Measurements from ENCODE around the gene TDRD12. TPM values are rescaled to one million over a fixed set of nuclear protein-coding genes. Genes with fewer than 3 reads are reported as not detected.

The TDRD12 gene
- total and polyA plus RNA-seq, 2 of the 13 experiments (the other 11 are each of a cell fraction or from before 2014, with no cell fraction given) = 0.03 to 0.40 TPM

GRCh38 chr19:32691291-32691951 is 28.1 kb upstream of the TDRD12 start, which contains the start of gene NUDT19 (continued):
- TF ChIP-seq, protein P1, sequence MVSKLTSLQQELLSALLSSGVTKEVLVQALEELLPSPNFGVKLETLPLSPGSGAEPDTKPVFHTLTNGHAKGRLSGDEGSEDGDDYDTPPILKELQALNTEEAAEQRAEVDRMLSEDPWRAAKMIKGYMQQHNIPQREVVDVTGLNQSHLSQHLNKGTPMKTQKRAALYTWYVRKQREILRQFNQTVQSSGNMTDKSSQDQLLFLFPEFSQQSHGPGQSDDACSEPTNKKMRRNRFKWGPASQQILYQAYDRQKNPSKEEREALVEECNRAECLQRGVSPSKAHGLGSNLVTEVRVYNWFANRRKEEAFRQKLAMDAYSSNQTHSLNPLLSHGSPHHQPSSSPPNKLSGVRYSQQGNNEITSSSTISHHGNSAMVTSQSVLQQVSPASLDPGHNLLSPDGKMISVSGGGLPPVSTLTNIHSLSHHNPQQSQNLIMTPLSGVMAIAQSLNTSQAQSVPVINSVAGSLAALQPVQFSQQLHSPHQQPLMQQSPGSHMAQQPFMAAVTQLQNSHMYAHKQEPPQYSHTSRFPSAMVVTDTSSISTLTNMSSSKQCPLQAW (CRISPR knock-in tag; IDR thresholded peaks at IDR 0.05) = no peak
- TF ChIP-seq NFIC (IDR thresholded peaks at IDR 0.05; ENCODE audit: low read length) (no peak), MAFG (CRISPR knock-in tag; IDR thresholded peaks at IDR 0.05) (no peak), XRCC5 (optimal IDR thresholded peaks at IDR 0.05; ENCODE audit: low read length) (peak; percentile 20), ZNF530 (CRISPR knock-in tag; IDR thresholded peaks at IDR 0.05; ENCODE audit: low read depth) (no peak), LCORL (IDR thresholded peaks at IDR 0.05) (no peak), LCORL (CRISPR knock-in tag; IDR thresholded peaks at IDR 0.05) (peak; percentile 45; the same call in 1 of the 2 replicates), ERF (CRISPR knock-in tag; IDR thresholded peaks at IDR 0.05) (no peak), ZNF639 (CRISPR knock-in tag; conservative IDR thresholded peaks at IDR 0.05) (no peak), HIVEP1 (CRISPR knock-in tag; IDR thresholded peaks at IDR 0.05) (peak; percentile 68; the same call in 1 of the 2 replicates), RARG (CRISPR knock-in tag; IDR thresholded peaks at IDR 0.05; ENCODE audit: low read depth) (no peak), ZNF276 (CRISPR knock-in tag; IDR thresholded peaks at IDR 0.05; ENCODE audit: low read depth) (0 out of 2 replicates have a peak, but pooled peaks have one; percentile 7), ARNT2 (CRISPR knock-in tag; IDR thresholded peaks at IDR 0.05; ENCODE audit: low read depth) (peak; percentile 68), SUZ12 (IDR thresholded peaks at IDR 0.05; ENCODE audit: low read depth, low read length) (no peak), ZNF432 (CRISPR knock-in tag; IDR thresholded peaks at IDR 0.05; ENCODE audit: borderline replicate concordance) (no peak), ZNF788 (CRISPR knock-in tag; IDR thresholded peaks at IDR 0.05; ENCODE audit: borderline replicate concordance) (no peak)
- TF ChIP-seq, protein P2, sequence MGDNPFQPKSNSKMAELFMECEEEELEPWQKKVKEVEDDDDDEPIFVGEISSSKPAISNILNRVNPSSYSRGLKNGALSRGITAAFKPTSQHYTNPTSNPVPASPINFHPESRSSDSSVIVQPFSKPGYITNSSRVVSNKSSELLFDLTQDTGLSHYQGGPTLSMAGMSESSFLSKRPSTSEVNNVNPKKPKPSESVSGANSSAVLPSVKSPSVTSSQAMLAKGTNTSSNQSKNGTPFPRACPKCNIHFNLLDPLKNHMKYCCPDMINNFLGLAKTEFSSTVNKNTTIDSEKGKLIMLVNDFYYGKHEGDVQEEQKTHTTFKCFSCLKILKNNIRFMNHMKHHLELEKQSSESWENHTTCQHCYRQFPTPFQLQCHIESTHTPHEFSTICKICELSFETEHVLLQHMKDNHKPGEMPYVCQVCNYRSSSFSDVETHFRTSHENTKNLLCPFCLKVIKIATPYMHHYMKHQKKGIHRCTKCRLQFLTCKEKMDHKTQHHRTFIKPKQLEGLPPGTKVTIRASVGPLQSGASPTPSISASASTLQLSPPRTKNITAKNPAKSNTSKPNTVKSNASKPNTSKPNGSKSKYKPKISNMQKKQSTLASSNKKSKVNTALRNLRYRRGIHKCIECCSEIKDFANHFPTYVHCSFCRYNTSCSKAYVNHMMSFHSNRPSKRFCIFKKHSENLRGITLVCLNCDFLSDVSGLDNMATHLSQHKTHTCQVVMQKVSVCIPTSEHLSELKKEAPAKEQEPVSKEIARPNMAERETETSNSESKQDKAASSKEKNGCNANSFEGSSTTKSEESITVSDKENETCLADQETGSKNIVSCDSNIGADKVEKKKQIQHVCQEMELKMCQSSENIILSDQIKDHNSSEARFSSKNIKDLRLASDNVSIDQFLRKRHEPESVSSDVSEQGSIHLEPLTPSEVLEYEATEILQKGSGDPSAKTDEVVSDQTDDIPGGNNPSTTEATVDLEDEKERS (CRISPR knock-in tag; IDR thresholded peaks at IDR 0.05) = no peak; the same call in 1 of the 2 replicates
- TF ChIP-seq, protein P3, sequence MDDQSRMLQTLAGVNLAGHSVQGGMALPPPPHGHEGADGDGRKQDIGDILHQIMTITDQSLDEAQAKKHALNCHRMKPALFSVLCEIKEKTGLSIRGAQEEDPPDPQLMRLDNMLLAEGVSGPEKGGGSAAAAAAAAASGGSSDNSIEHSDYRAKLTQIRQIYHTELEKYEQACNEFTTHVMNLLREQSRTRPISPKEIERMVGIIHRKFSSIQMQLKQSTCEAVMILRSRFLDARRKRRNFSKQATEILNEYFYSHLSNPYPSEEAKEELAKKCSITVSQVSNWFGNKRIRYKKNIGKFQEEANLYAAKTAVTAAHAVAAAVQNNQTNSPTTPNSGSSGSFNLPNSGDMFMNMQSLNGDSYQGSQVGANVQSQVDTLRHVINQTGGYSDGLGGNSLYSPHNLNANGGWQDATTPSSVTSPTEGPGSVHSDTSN (CRISPR knock-in tag; IDR thresholded peaks at IDR 0.05; ENCODE audit: borderline replicate concordance) = 0 out of 2 replicates have a peak, but pooled peaks have one; percentile 32

Measured in HepG2 (cell line).